CD4-positive, alpha-beta T cell (primary cell): ENCODE results near the gene FRMD3. TPM values are rescaled to one million over a fixed set of nuclear protein-coding genes. Genes with fewer than 3 reads are reported as not detected.
"Not testable (repeated sequence)": the region's sequence is repeated elsewhere in the genome, so short reads cannot be mapped to it uniquely, and the experiment has no call there.

Experiments
- ATAC-seq: fragments of 200-7000 bp; cut with Tn5 transposase; one replicate; pipeline ENCODE4 v1.10.0; 2022; ENCODE audit warnings: mild to moderate bottlenecking; ENCODE audit not compliant: poor library complexity
- CTCF ChIA-PET: fragments of 350-600 bp; sonication (Branson Sonifier 250); formaldehyde crosslinking; loops from one replicate; lab custom pipeline; 2021; ENCODE audit warnings: antibody characterized with exemption, inconsistent platforms; lab: Charles Lee
- POLR2A ChIA-PET: fragments of 350-600 bp; sonication (Branson Sonifier 250); formaldehyde crosslinking; loops from one replicate; lab custom pipeline; 2021; ENCODE audit warnings: antibody characterized with exemption, inconsistent platforms; lab: Charles Lee
- DNase-seq, 14 experiments: peaks; one replicate each; pipeline ENCODE4 v3.0.0-alpha.2; 2013 to 2020; ENCODE audit warnings: mixed read lengths in 2 of 14
- H3K27ac ChIP-seq, 2 donors: one replicate each; pipeline versions ENCODE4 v1.5.1 to v1.7.0; 2013; ENCODE audit warnings: low read length in 2 of 2, low read depth in 1 of 2, mild to moderate bottlenecking in 1 of 2
- H3K27me3 ChIP-seq, 2 experiments: 1 replicate in 1 of 2; 2 replicates in 1 of 2; pipeline versions ENCODE4 v1.6.1 to v1.7.0; 2013; ENCODE audit warnings: low read length in 2 of 2, control low read depth in 1 of 2, mild to moderate bottlenecking in 1 of 2, moderate library complexity in 1 of 2; ENCODE audit not compliant: insufficient read depth in 2 of 2, control insufficient read depth in 1 of 2
- H3K36me3 ChIP-seq: one replicate; pipeline ENCODE4 v1.6.1; 2013; ENCODE audit warnings: low read length, control low read depth; ENCODE audit not compliant: insufficient read depth
- H3K4me1 ChIP-seq: one replicate; pipeline ENCODE4 v1.6.1; 2013; ENCODE audit warnings: low read length, control low read depth; ENCODE audit not compliant: insufficient read depth
- H3K4me3 ChIP-seq: one replicate; pipeline ENCODE4 v1.5.1; 2013; ENCODE audit warnings: mild to moderate bottlenecking, low read length, moderate library complexity
- H3K9me3 ChIP-seq, 2 experiments: 1 replicate in 1 of 2; 2 replicates in 1 of 2; pipeline versions ENCODE4 v1.6.1 to v1.7.0; 2013; ENCODE audit warnings: low read length in 2 of 2, mild to moderate bottlenecking in 2 of 2, control low read depth in 1 of 2, moderate library complexity in 1 of 2; ENCODE audit not compliant: control insufficient read depth in 1 of 2, insufficient read depth in 1 of 2
- H3K27ac Mint-ChIP-seq: one replicate; pipeline ENCODE4 v1.8.0; 2020; ENCODE audit warnings: mixed read lengths
- H3K27me3 Mint-ChIP-seq: one replicate; pipeline ENCODE4 v1.8.0; 2021; ENCODE audit warnings: mixed read lengths
- H3K36me3 Mint-ChIP-seq: one replicate; pipeline ENCODE4 v1.8.0; 2021; ENCODE audit warnings: low read depth, mixed read lengths
- H3K4me1 Mint-ChIP-seq: one replicate; pipeline ENCODE4 v1.8.0; 2021; ENCODE audit warnings: low read depth, mixed read lengths
- H3K4me3 Mint-ChIP-seq: one replicate; pipeline ENCODE4 v1.8.0; 2020; ENCODE audit warnings: mild to moderate bottlenecking, mixed read lengths
- H3K9me3 Mint-ChIP-seq: one replicate; pipeline ENCODE4 v1.8.0; 2020; ENCODE audit warnings: mixed read lengths
- CTCF ChIP-seq: fragments of 200-600 bp; IDR thresholded peaks from one replicate; pipeline ENCODE4 v1.8.0; 2022; ENCODE audit warnings: antibody characterized with exemption, mild to moderate bottlenecking
- intact Hi-C, 2 experiments: fragments of 100-400 bp; cut with DNase I in 1 of 2; cut with micrococcal nuclease in 1 of 2; formaldehyde crosslinking; loops; one replicate each; pipeline versions ENCODE4 v1.15.1 to v1.9.0; 2023 to 2025; cut with DNase I, micrococcal nuclease
- total RNA-seq, 174 experiments: library from RNA in 2 of 174; stranded (reverse) in 2 of 174; gene quantifications; one replicate each; pipeline ENCODE4 v1.2.3 and lab custom pipeline; 2021 to 2026

The FRMD3 gene
- total RNA-seq, 2 experiments from 2014 or later, result 0.53 to 1.0 TPM

- no peak overlapping the region for H3K4me3 ChIP-seq
- no peaks in the 10 kb centered on the region for H3K4me1 ChIP-seq
- Mint-ChIP-seq H3K9me3 (peaks cover 2% of the 10 kb centered on the region), H3K27ac (no peak overlapping the region), H3K4me1 (no peaks in the 10 kb centered on the region), H3K36me3 (no peaks in the 10 kb centered on the region), H3K27me3 (peaks cover 6% of the 10 kb centered on the region), H3K4me3 (no peak overlapping the region)
- no peaks in the 10 kb centered on the region for H3K9me3 ChIP-seq
- intact Hi-C loops, result no loop called here
- ChIA-PET POLR2A (no interaction called here), CTCF (no interaction called here)
- no peak for TF ChIP-seq CTCF
- ATAC-seq, result no peak
- no peak for DNase-seq
- no peak overlapping the region for H3K27ac ChIP-seq
- no peaks in the 10 kb centered on the region for H3K27me3 ChIP-seq
- H3K36me3 ChIP-seq, result no peaks in the 10 kb centered on the region
Observed at GRCh38 chr9:83520292-83520691, 17.9 kb downstream of the FRMD3 start.

DNA sequence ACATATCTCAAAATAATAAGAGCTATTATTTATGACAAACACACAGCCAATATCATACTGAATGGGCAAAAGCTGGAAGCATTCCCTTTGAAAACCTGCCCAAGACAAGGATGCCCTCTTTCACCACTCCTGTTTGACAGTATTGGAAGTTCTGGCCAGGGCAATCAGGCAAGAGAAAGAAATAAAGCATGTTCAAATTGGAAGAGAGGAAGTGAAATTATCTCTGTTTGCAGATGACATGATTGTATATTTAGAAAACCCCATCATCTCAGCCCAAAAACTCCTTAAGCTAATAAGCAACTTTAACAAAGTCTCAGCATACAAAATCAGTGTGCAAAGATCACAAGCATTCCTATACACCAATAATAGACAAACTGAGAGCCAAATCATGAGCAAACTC is 20.2 kb downstream of the FRMD3 start:
- H3K4me1 Mint-ChIP-seq, ATAC-seq, H3K9me3 Mint-ChIP-seq, H3K36me3 ChIP-seq, POLR2A ChIA-PET, H3K4me3 Mint-ChIP-seq, H3K4me1 ChIP-seq, H3K27me3 Mint-ChIP-seq, H3K9me3 ChIP-seq, H3K36me3 Mint-ChIP-seq, intact Hi-C loops, H3K4me3 ChIP-seq, H3K27ac ChIP-seq, DNase-seq, H3K27ac Mint-ChIP-seq, H3K27me3 ChIP-seq: not testable (repeated sequence)
- CTCF ChIA-PET, result interaction anchor here (0.6 kb wide), 1 partner anchor 912 kb away, joined by 3 read pairs; no protein-coding TSS in a partner anchor

GRCh38 chr9:83514767-83515166 is 23.4 kb downstream of the FRMD3 start:
- Histone ChIP-seq H3K4me1 (no peaks in the 10 kb centered on the region), H3K27ac (no peak overlapping the region), H3K9me3 (no peaks in the 10 kb centered on the region), H3K27me3 (no peaks in the 10 kb centered on the region), H3K36me3 (no peaks in the 10 kb centered on the region), H3K4me3 (no peak overlapping the region)
- no peak overlapping the region for H3K4me3 Mint-ChIP-seq
- H3K4me1 Mint-ChIP-seq, result no peaks in the 10 kb centered on the region
- intact Hi-C loops, result no loop called here
- no peak for TF ChIP-seq CTCF
- peaks cover 2% of the 10 kb centered on the region for H3K9me3 Mint-ChIP-seq
- ChIA-PET CTCF (no interaction called here), POLR2A (no interaction called here)
- H3K27ac Mint-ChIP-seq, result no peak overlapping the region
- ATAC-seq, result no peak
- DNase-seq, result no peak
- no peaks in the 10 kb centered on the region for H3K36me3 Mint-ChIP-seq
- peaks cover 6% of the 10 kb centered on the region for H3K27me3 Mint-ChIP-seq

DNA sequence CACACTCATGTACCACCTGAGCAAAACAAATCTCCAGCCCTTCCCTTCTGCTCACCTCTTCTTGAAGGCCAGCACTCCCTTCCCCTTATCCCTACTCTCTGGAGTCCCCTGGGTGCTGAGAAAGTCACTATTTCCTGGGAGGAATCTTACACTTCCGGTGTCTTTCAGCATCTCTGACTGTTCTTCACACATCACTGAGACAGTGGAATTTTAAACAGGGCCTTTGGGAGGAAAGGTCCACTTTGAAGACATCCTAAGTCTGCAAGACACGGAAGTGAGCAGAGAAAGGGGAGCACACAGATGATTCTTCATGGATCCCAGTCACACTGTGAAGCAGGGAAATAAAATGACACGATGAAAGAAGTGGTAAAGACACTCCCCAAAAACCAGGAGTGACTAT is 25.6 kb downstream of the FRMD3 start:
- Mint-ChIP-seq H3K4me1 (peaks cover 10% of the 10 kb centered on the region), H3K27ac (no peak overlapping the region)

More for the DNA sequence above, 25.6 kb downstream of the FRMD3 start:
- Histone ChIP-seq H3K4me1 (peaks cover 6% of the 10 kb centered on the region), H3K27ac (no peak overlapping the region), H3K4me3 (no peak overlapping the region), H3K9me3 (no peaks in the 10 kb centered on the region), H3K36me3 (no peaks in the 10 kb centered on the region), H3K27me3 (no peaks in the 10 kb centered on the region)
- Mint-ChIP-seq H3K27me3 (no peaks in the 10 kb centered on the region), H3K9me3 (no peaks in the 10 kb centered on the region), H3K36me3 (no peaks in the 10 kb centered on the region), H3K4me3 (no peak overlapping the region)
- intact Hi-C loops, result no loop called here
- TF ChIP-seq CTCF, result no peak
- ChIA-PET POLR2A (no interaction called here), CTCF (no interaction called here)
- DNase-seq (no peak), ATAC-seq (no peak)
